ENCODE measurements around the gene CCDC177. TPM values are rescaled to one million over a fixed set of nuclear protein-coding genes. Genes with fewer than 3 reads are reported as not detected.

CCDC177 gene
- total and polyA plus RNA-seq, 2 experiments from 2014 or later, result 0.23 TPM; not detected in 1

DNA sequence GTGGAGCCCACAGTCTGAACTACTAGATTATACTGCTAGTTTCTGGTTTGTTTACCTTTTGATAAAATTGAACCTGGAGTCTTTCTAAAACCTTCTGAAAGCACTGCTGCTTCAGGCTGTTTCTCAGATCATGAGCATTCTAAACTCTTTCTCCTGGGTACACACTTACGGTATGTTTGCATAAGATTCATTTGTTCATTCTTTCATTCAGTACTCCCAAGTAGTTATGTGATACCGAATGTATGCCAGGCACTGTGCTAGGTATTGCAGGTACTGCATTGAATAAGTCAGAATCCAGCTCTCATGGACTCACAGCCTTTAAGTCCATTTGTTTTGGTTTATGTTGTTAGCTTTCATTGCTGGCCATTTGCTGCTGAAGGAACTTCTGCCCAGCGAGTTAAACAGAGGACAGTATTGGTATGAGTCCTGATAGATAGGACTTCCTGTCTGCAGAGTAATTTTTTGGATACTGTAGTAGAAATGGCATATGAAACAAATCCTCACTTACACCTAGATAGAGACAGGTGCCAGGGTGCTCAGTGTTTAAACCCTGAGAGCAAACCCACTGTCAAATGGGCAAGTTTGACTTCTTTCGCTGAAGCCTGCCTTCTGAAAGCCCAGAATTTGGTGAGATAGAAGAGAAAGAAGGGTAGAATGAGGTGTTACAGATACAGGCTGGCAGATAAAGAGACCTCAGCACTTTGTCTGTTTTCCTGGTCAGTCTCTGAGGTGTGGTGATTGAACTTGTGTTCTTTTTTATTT is 38.8 kb upstream of the CCDC177 start:
- H3K9me2 ChIP-seq (replicated peaks; ENCODE audit: insufficient read depth), result no peaks in the 10 kb centered on the region
- no peaks in the 10 kb centered on the region for H3K36me3 ChIP-seq (replicated peaks; ENCODE audit: insufficient read depth, low read depth)
- TF ChIP-seq, protein P1, sequence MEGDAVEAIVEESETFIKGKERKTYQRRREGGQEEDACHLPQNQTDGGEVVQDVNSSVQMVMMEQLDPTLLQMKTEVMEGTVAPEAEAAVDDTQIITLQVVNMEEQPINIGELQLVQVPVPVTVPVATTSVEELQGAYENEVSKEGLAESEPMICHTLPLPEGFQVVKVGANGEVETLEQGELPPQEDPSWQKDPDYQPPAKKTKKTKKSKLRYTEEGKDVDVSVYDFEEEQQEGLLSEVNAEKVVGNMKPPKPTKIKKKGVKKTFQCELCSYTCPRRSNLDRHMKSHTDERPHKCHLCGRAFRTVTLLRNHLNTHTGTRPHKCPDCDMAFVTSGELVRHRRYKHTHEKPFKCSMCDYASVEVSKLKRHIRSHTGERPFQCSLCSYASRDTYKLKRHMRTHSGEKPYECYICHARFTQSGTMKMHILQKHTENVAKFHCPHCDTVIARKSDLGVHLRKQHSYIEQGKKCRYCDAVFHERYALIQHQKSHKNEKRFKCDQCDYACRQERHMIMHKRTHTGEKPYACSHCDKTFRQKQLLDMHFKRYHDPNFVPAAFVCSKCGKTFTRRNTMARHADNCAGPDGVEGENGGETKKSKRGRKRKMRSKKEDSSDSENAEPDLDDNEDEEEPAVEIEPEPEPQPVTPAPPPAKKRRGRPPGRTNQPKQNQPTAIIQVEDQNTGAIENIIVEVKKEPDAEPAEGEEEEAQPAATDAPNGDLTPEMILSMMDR (IDR thresholded peaks at IDR 0.05; ENCODE audit: poor library complexity), result no peak
- TF ChIP-seq EZH2phosphoT487 (IDR thresholded peaks at IDR 0.05; ENCODE audit: low read depth, severe bottlenecking, unreplicated experiment) (no peak), EZH2 (IDR thresholded peaks at IDR 0.05; ENCODE audit: borderline replicate concordance) (no peak)
- H3K4me1 ChIP-seq (ENCODE audit: insufficient read depth), result peaks cover 52% of the 10 kb centered on the region
- 54% methylated on average over 4 of the region's 4 CpGs for WGBS (ENCODE audit: low lambda C conversion rate, missing lambda C conversion rate)
- H3K27me3 ChIP-seq, result no peaks in the 10 kb centered on the region
- H3K4me2 ChIP-seq, result peak overlapping the region; percentile 93
- peaks cover 52% of the 10 kb centered on the region for H4K20me1 ChIP-seq (ENCODE audit: insufficient read depth, poor library complexity, severe bottlenecking)
- no peak overlapping the region for H2AFZ ChIP-seq
- no peak for DNase-seq (ENCODE audit: low spot score)
- H3K27ac ChIP-seq, result peak overlapping the region; percentile 98
- no peaks in the 10 kb centered on the region for H3K9me3 ChIP-seq (ENCODE audit: low read depth)
- peak overlapping the region; percentile 98 for H3K4me3 ChIP-seq
- H3K79me2 ChIP-seq, result peaks cover 69% of the 10 kb centered on the region

DNA sequence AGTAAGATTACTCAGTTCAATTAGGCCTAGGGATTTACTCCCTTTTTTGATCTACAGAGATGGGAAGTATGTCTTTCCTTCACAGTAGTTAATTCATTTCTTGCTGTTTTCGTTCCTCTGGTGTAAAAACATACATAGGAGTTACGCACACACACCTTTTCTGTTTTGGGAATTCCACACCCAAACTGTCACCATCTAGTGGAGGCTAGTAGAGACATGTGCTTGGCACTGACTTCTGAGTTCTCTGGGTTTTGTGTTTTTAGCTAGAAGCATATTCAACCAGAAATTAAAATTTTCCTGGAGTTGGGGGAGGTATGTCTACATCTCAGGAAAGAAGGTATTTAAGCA is 38.1 kb upstream of the CCDC177 start:
- peaks cover 52% of the 10 kb centered on the region for H3K4me1 ChIP-seq (ENCODE audit: insufficient read depth)
- WGBS (ENCODE audit: low lambda C conversion rate, missing lambda C conversion rate), result 27% methylated on average over 2 of the region's 2 CpGs
- peaks cover 62% of the 10 kb centered on the region for H3K79me2 ChIP-seq
- TF ChIP-seq, protein P1 (IDR thresholded peaks at IDR 0.05; ENCODE audit: poor library complexity), result peak; percentile 25
- no peak for TF ChIP-seq EZH2 (IDR thresholded peaks at IDR 0.05; ENCODE audit: borderline replicate concordance)
- H3K27ac ChIP-seq, result peak overlapping the region; percentile 98
- H2AFZ ChIP-seq, result peak overlapping the region; percentile 38
- H3K9me3 ChIP-seq (ENCODE audit: low read depth), result no peaks in the 10 kb centered on the region
- peak overlapping the region; percentile 98 for H3K4me3 ChIP-seq
- no peaks in the 10 kb centered on the region for H3K27me3 ChIP-seq
- H3K36me3 ChIP-seq (replicated peaks; ENCODE audit: insufficient read depth, low read depth), result no peaks in the 10 kb centered on the region
- peak overlapping the region; percentile 93 for H3K4me2 ChIP-seq
- H4K20me1 ChIP-seq (ENCODE audit: insufficient read depth, poor library complexity, severe bottlenecking), result peaks cover 45% of the 10 kb centered on the region
- no peak for DNase-seq (ENCODE audit: low spot score)
- H3K9me2 ChIP-seq (replicated peaks; ENCODE audit: insufficient read depth), result no peaks in the 10 kb centered on the region

GRCh38 chr14:69612014-69612782 is 37.5 kb upstream of the CCDC177 start:
- Histone ChIP-seq H3K27me3 (no peaks in the 10 kb centered on the region), H3K4me1 (ENCODE audit: insufficient read depth) (peaks cover 48% of the 10 kb centered on the region), H3K4me3 (peak overlapping the region; percentile 98), H3K79me2 (peaks cover 56% of the 10 kb centered on the region), H3K36me3 (replicated peaks; ENCODE audit: insufficient read depth, low read depth) (no peaks in the 10 kb centered on the region), H3K9me3 (ENCODE audit: low read depth) (no peaks in the 10 kb centered on the region), H2AFZ (peak overlapping the region; percentile 38), H3K4me2 (peak overlapping the region; percentile 93), H3K9me2 (replicated peaks; ENCODE audit: insufficient read depth) (no peaks in the 10 kb centered on the region), H3K27ac (peak overlapping the region; percentile 98), H4K20me1 (ENCODE audit: insufficient read depth, poor library complexity, severe bottlenecking) (peaks cover 39% of the 10 kb centered on the region)
- WGBS (ENCODE audit: low lambda C conversion rate, missing lambda C conversion rate), result 1% methylated on average over 47 of the region's 47 CpGs
- DNase-seq (ENCODE audit: low spot score), result no peak
- TF ChIP-seq EZH2phosphoT487 (IDR thresholded peaks at IDR 0.05; ENCODE audit: low read depth, severe bottlenecking, unreplicated experiment) (no peak), EZH2 (IDR thresholded peaks at IDR 0.05; ENCODE audit: borderline replicate concordance) (no peak)
- TF ChIP-seq, protein P1 (IDR thresholded peaks at IDR 0.05; ENCODE audit: poor library complexity), result no peak

Measured in hepatocyte (in vitro differentiated cells).